22Rv1 (cell line): ENCODE results near the gene CD86.
"Not testable (repeated sequence)": the region's sequence is repeated elsewhere in the genome, so short reads cannot be mapped to it uniquely, and the experiment has no call there.

Experiments used
- CTCF ChIP-seq: fragments of 450-650 bp; IDR thresholded peaks from 2 replicates; pipeline ENCODE4 v1.5.1; 2017; ENCODE audit warnings: mild to moderate bottlenecking
- ZFX ChIP-seq: fragments of 450-650 bp; IDR thresholded peaks from 2 replicates; pipeline ENCODE4 v1.6.1; 2017; ENCODE audit warnings: antibody characterized with exemption, borderline replicate concordance

GRCh38 chr3:122164983-122165382 lies 109.8 kb downstream of the CD86 start:
- TF ChIP-seq CTCF, ZFX: not testable (repeated sequence)
